HCT116 (cell line): ENCODE results near the gene CEP162. TPM values are rescaled to one million over a fixed set of nuclear protein-coding genes. Genes with fewer than 3 reads are reported as not detected.

Experiments used
- ATAC-seq: fragments of 200-7000 bp; cut with Tn5 transposase; 2 replicates; pipeline ENCODE4 v1.9.1; 2020; ENCODE audit warnings: mild to moderate bottlenecking, moderate library complexity
- BruUV-seq: library from RNA; stranded (reverse); fragments of 400-500 nt; replicated peaks from 2 replicates; lab custom pipeline; 2021; lab: Mats Ljungman, UMichigan
- CTCF ChIA-PET: fragments of 300-600 bp; sonication (Branson Sonifier 250); formaldehyde crosslinking; loops from one replicate; lab custom pipeline; 2021; ENCODE audit warnings: antibody characterized with exemption; lab: Charles Lee
- POLR2A ChIA-PET: fragments of 300-600, 350-600 bp; sonication (Branson Sonifier 250); formaldehyde crosslinking; loops from one replicate; lab custom pipeline; 2021; ENCODE audit warnings: antibody characterized with exemption; lab: Charles Lee
- RAD21 ChIA-PET, 2 experiments: fragments of 300-600 bp; sonication (Branson Sonifier 250); formaldehyde crosslinking; loops; one replicate each; lab custom pipeline; 2023; ENCODE audit warnings: low total read pairs in 2 of 2; ENCODE audit not compliant: uncharacterized antibody in 2 of 2, unreplicated experiment in 2 of 2, low non-redundant PET in 1 of 2; lab: Charles Lee
- DNase-seq: peaks from one replicate; pipeline ENCODE4 v3.0.0-alpha.2; 2010; ENCODE audit warnings: low read depth, low spot score
- H2AFZ ChIP-seq: fragments of 200-600 bp; shearing (Covaris generic), sonication (generic); 2 replicates; pipeline ENCODE4 v1.6.1; 2017; ENCODE audit warnings: low read depth, mixed run types, mixed read lengths, antibody characterized with exemption, low read length; ENCODE audit not compliant: poor library complexity, severe bottlenecking
- H3K27ac ChIP-seq: 2 replicates; pipeline ENCODE4 v1.5.1; 2012; ENCODE audit warnings: low read depth, low read length
- H3K27me3 ChIP-seq: fragments of 200-600 bp; sonication (generic); 2 replicates; pipeline ENCODE4 v1.6.1; 2016; ENCODE audit warnings: mixed run types, low read length, mixed read lengths; ENCODE audit not compliant: insufficient read depth
- H3K36me3 ChIP-seq, 2 experiments: fragments of 200-500 bp in 1 of 2; fragments of 200-600 bp in 1 of 2; sonication (Bioruptor generic) in 1 of 2; sonication (generic) in 1 of 2; 2 replicates each; pipeline versions ENCODE4 v1.5.1 to v1.6.1; 2014 to 2016; ENCODE audit warnings: low read length in 2 of 2, inconsistent platforms in 1 of 2, mixed read lengths in 1 of 2, mixed run types in 1 of 2; ENCODE audit not compliant: insufficient read depth in 2 of 2, control insufficient read depth in 1 of 2
- H3K4me1 ChIP-seq, 2 experiments: fragments of 200-600 bp in 1 of 2; sonication (generic) in 1 of 2; 2 replicates each; pipeline versions ENCODE4 v1.5.1 to v1.6.1; 2012 to 2017; ENCODE audit warnings: low read length in 2 of 2, inconsistent platforms in 1 of 2, mild to moderate bottlenecking in 1 of 2, mixed read lengths in 1 of 2, mixed run types in 1 of 2, moderate library complexity in 1 of 2; ENCODE audit not compliant: insufficient read depth in 2 of 2, control insufficient read depth in 1 of 2
- H3K4me2 ChIP-seq: fragments of 200-600 bp; sonication (generic); 2 replicates; pipeline ENCODE4 v1.6.1; 2017; ENCODE audit warnings: mixed run types, low read length, mixed read lengths
- H3K4me3 ChIP-seq, 2 experiments: fragments of 200-600 bp in 1 of 2; sonication (generic) in 1 of 2; replicated peaks in 1 of 2; 2 replicates each; pipeline ENCODE4 v1.5.1; 2011 to 2016; ENCODE audit warnings: low read length in 2 of 2, control low read depth in 1 of 2, low read depth in 1 of 2, mild to moderate bottlenecking in 1 of 2, mixed read lengths in 1 of 2, mixed run types in 1 of 2
- H3K79me2 ChIP-seq: fragments of 200-600 bp; sonication (generic); 2 replicates; pipeline ENCODE4 v1.6.1; 2017; ENCODE audit warnings: mild to moderate bottlenecking, mixed run types, low read length, moderate library complexity, mixed read lengths; ENCODE audit not compliant: insufficient read depth
- H3K9ac ChIP-seq: fragments of 200-600 bp; sonication (generic); 2 replicates; pipeline ENCODE4 v1.6.1; 2016; ENCODE audit warnings: low read length, mixed read lengths
- H3K9me2 ChIP-seq: fragments of 200-600 bp; sonication (generic), shearing (Covaris generic); 2 replicates; pipeline ENCODE4 v1.6.1; 2017; ENCODE audit warnings: mixed run types, mild to moderate bottlenecking, moderate library complexity; ENCODE audit not compliant: insufficient read depth
- H3K9me3 ChIP-seq, 2 experiments: fragments of 200-500 bp in 1 of 2; fragments of 200-600 bp in 1 of 2; sonication (Bioruptor generic) in 1 of 2; sonication (generic) in 1 of 2; 2 replicates each; pipeline ENCODE4 v1.6.1; 2014 to 2017; ENCODE audit warnings: low read length in 2 of 2, mixed read lengths in 2 of 2, inconsistent platforms in 1 of 2, low read depth in 1 of 2, mild to moderate bottlenecking in 1 of 2, mixed run types in 1 of 2, moderate library complexity in 1 of 2; ENCODE audit not compliant: control insufficient read depth in 1 of 2, insufficient read depth in 1 of 2
- H4K20me1 ChIP-seq: fragments of 200-600 bp; sonication (generic), shearing (Covaris generic); 2 replicates; pipeline ENCODE4 v1.6.1; 2017; ENCODE audit warnings: mixed run types, mild to moderate bottlenecking, moderate library complexity; ENCODE audit not compliant: insufficient read depth
- ATF3 ChIP-seq: IDR thresholded peaks from 2 replicates; pipeline ENCODE4 v1.6.1; 2012
- CBX3 ChIP-seq: IDR thresholded peaks from 2 replicates; pipeline ENCODE4 v1.6.1; 2012; ENCODE audit warnings: low read depth
- CEBPB ChIP-seq: IDR thresholded peaks from 2 replicates; pipeline ENCODE4 v1.6.1; 2012; ENCODE audit warnings: low read depth
- EGR1 ChIP-seq: IDR thresholded peaks from 2 replicates; pipeline ENCODE4 v1.6.1; 2012; ENCODE audit warnings: low read depth
- EZH2 ChIP-seq: fragments of 200-600 bp; sonication (generic); IDR thresholded peaks from 2 replicates; pipeline ENCODE4 v1.6.1; 2017; ENCODE audit warnings: antibody characterized with exemption, mixed run types
- EZH2phosphoT487 ChIP-seq: fragments of 200-600 bp; IDR thresholded peaks from 2 replicates; pipeline ENCODE4 v1.6.1; 2018; ENCODE audit warnings: antibody characterized with exemption, borderline replicate concordance
- RAD21 ChIP-seq: IDR thresholded peaks from 2 replicates; pipeline ENCODE4 v1.6.1; 2012; ENCODE audit warnings: low read depth, mild to moderate bottlenecking
- REST ChIP-seq: IDR thresholded peaks from 2 replicates; pipeline ENCODE4 v1.6.1; 2012; ENCODE audit warnings: low read depth
- SIN3A ChIP-seq: IDR thresholded peaks from 2 replicates; pipeline ENCODE4 v1.6.1; 2012; ENCODE audit warnings: low read depth
- SP1 ChIP-seq: IDR thresholded peaks from 2 replicates; pipeline ENCODE4 v1.6.1; 2012; ENCODE audit warnings: low read depth
- intact Hi-C: fragments of 100-400 bp; cut with micrococcal nuclease; formaldehyde crosslinking; loops from 2 replicates; pipeline ENCODE4 v1.10.0; 2022
- total RNA-seq: library from RNA; stranded (reverse); gene quantifications from one replicate; pipeline ENCODE4 v1.2.1, GENCODE V29; 2021; ENCODE audit not compliant: unreplicated experiment

CEP162 gene
- total RNA-seq, 1 experiment from 2014 or later = 5.5 TPM

- Histone ChIP-seq H3K9ac (no peak overlapping the region), H3K4me1 (no peaks in the 10 kb centered on the region), H3K27ac (no peak overlapping the region), H2AFZ (no peak overlapping the region), H3K9me2 (no peaks in the 10 kb centered on the region), H4K20me1 (peaks cover 4% of the 10 kb centered on the region; the same call in 1 of the 2 replicates), H3K27me3 (no peaks in the 10 kb centered on the region), H3K4me2 (no peak overlapping the region), H3K36me3 (no peaks in the 10 kb centered on the region), H3K4me3 (no peak overlapping the region), H3K79me2 (no peaks in the 10 kb centered on the region), H3K9me3 (no peaks in the 10 kb centered on the region)
- no peak for DNase-seq
- ChIA-PET POLR2A (no interaction called here), RAD21 (no interaction called here), CTCF (no interaction called here)
- TF ChIP-seq EZH2phosphoT487 (no peak), EGR1 (no peak), CEBPB (no peak), EZH2 (no peak), ATF3 (no peak), CBX3 (no peak), SIN3A (no peak), REST (no peak), SP1 (no peak), RAD21 (no peak)
- no peak for ATAC-seq
- intact Hi-C loops = no loop called here
- BruUV-seq = no TSS peak
Measured at GRCh38 chr6:84183430-84183829, 44.0 kb downstream of the CEP162 start.
